ENCODE data around the gene FOXO4.
"Not testable (repeated sequence)": the region's sequence is repeated elsewhere in the genome, so short reads cannot be mapped to it uniquely, and the experiment has no call there.

Gene FOXO4, protein sequence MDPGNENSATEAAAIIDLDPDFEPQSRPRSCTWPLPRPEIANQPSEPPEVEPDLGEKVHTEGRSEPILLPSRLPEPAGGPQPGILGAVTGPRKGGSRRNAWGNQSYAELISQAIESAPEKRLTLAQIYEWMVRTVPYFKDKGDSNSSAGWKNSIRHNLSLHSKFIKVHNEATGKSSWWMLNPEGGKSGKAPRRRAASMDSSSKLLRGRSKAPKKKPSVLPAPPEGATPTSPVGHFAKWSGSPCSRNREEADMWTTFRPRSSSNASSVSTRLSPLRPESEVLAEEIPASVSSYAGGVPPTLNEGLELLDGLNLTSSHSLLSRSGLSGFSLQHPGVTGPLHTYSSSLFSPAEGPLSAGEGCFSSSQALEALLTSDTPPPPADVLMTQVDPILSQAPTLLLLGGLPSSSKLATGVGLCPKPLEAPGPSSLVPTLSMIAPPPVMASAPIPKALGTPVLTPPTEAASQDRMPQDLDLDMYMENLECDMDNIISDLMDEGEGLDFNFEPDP

DNA sequence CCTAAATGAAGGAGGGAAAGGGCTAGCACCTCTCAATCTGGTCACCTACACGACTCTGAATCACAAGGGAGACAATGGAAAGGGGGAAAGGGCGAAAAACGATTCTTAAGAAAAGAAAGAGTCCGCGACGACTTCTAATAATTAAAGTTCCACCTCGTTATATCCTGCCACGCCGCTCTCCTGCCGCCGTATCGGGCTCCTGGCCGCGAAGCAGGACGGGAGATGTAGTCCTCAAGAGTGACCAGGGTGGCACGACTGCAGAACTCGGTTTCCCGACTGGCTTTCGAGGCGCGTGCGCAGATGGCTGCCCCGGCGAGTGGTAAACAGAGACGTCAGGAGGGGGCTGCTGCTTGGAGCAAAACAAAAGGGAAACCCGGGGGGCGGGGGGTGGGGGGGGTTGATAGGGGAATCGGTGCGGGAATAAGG, at the start of gene FOXO4:
Gene FOXO4 (plus strand): TSS at position 297 of the 426 bp plus-strand sequence. CDS start 678 bp downstream, outside the sequence.
- DNase-seq (ENCODE audit: low spot score): peak; percentile 88

- DNase-seq (ENCODE audit: low spot score): not testable (repeated sequence)
Measured at GRCh38 chrX:71047891-71048290, 47.8 kb upstream of the FOXO4 start.

DNA sequence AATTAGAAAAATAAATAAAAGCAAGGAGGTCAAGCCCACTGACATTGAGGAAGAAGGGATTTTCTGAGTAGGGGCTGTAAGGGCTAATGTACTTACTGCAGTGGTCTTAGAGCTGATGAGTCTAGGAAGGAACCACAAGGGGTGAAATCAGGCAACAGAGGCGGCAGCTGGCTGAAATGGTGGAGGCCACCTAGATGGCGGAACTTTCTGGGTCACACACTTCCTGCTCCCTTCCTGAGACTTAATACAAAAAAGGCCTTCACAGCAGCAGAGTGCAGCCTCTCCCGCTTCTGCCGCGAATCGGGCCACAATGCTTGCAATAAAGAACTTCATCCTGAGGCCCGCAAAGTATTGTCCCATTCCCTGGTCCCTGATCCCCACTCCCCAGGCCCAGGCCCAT, 42.9 kb upstream of the FOXO4 start:
- DNase-seq (ENCODE audit: low spot score): no peak

- DNase-seq (ENCODE audit: low spot score): no peak
Measured at GRCh38 chrX:71053217-71053621, 42.4 kb upstream of the FOXO4 start.

DNA sequence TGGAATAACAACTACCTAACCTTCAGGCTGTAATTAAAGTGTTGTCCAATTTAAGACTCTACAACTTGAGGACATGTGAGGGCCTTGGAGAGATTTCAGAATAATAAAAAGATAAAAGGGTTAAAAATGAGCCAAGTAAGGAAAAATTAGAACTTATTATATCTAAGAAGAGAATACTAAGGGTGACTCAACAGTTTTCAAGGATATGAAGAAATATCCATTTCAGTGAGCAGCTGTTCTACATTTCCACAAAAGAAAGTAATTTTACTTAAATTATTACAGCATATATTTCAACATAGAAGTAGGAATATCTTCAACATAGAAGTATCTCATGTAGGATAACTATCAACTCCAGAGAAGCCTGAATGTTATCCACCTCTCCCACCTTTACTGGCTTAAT, 38.8 kb upstream of the FOXO4 start:
- DNase-seq (ENCODE audit: low spot score): no peak

- no peak for DNase-seq (ENCODE audit: low spot score)
Measured at GRCh38 chrX:71057848-71058530, 37.7 kb upstream of the FOXO4 start.

DNA sequence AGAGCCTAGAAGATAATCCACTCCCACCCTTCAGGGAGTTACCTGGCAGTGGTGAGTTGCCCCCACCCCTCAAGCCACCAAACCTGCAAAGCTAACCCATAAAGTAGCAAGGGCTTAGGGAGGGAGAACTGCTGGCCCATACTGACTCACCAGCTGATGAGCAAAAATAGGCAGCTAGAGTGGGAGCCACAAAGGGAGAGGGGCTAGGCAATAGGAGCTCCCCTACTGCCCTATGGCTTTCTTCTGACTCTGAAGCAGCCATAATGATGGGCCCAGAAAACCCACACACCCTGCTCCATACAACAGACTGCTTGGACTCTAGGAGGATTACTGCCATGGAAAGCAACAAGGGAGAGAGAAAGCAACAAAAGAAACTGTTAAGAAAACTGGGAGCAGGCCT, 35.5 kb upstream of the FOXO4 start:
- DNase-seq (ENCODE audit: low spot score): no peak

DNA sequence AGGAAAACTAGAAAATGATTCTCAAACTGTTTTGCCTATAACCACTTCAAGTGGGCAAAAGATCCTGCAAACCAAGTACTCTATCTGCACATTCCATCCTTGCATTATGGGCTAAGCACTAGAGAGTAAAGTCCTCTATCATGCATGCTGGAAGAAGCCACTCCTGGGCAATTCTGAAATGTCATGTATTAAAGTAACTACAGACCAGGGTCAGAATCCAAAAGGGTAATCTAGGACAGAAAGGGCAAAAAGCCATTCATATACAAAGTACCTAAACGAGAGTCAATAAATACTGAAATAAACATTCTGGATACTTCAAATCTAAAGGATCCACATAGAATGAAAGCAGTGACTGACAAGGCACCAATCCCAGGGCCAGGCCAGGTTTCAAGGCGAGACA, 28.6 kb upstream of the FOXO4 start:
- peak; percentile 15 for DNase-seq (ENCODE audit: low spot score)

GRCh38 chrX:71067712-71068043, 28.0 kb upstream of the FOXO4 start:
- DNase-seq (ENCODE audit: low spot score): no peak

GRCh38 chrX:71068044-71068918, 27.4 kb upstream of the FOXO4 start, which contains the start of gene SNX12:
Gene SNX12 (minus strand): TSS chrX:71068334. CDS start chrX:71068306, 28 bp downstream.
- DNase-seq (ENCODE audit: low spot score): peak; percentile 93

- DNase-seq (ENCODE audit: low spot score): no peak
Measured at GRCh38 chrX:71070531-71070930, 25.1 kb upstream of the FOXO4 start.

- no peak for DNase-seq (ENCODE audit: low spot score)
Measured at GRCh38 chrX:71081330-71082123, 14.1 kb upstream of the FOXO4 start.

DNA sequence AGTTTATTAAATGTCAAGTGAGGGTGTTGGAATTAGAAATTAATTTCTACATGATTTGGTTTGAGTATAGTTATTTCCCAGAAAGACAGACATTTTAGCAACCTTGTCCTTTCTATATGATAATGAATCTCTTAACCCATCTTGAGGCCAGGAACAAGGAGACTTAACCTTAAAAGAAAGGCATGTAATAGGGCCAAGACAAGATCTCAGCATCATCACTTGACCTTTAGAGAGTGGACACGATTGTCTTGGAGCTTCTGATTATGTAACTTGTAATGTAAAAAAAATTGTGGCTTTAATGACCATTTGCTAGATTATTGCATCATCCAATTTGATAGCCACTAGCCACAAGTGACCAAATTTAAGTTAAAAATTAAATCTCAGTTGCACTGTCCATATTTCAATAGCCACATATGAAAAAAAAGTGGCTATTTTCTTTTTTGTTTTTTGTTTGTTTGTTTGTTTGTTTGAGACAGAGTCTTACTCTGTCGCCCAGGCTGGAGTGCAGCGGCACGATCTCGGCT, 13.5 kb upstream of the FOXO4 start:
- DNase-seq (ENCODE audit: low spot score): no peak

GRCh38 chrX:71082822-71083221, 12.8 kb upstream of the FOXO4 start:
- no peak for DNase-seq (ENCODE audit: low spot score)

GRCh38 chrX:71085900-71086299, 9.8 kb upstream of the FOXO4 start:
- DNase-seq (ENCODE audit: low spot score): no peak

DNA sequence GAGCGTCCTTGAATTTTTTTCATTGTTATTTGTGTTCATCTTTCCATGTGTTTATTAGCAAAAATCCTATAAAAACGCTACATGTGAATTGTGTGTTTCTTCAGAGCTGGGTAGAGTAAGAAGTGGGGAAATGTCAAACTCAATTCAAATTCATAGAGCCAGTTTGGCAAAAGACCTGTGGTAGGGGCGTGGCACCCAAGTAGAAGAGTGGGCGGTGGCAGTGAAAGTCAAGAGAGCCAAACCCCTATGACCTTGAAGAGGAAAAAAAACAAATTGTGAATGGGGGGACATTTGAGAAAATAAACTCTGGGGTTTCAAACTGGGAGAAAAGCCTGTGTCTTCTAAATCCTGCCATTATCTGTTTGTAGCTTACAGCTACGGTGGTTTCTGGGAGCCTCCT, 4.4 kb upstream of the FOXO4 start:
- no peak for DNase-seq (ENCODE audit: low spot score)

GRCh38 chrX:71095033-71095432, 618 bp upstream of the FOXO4 start:
- DNase-seq (ENCODE audit: low spot score): no peak

GRCh38 chrX:71095981-71096759, 519 bp downstream of the FOXO4 start:
- DNase-seq (ENCODE audit: low spot score): peak; percentile 37

- no peak for DNase-seq (ENCODE audit: low spot score)
Measured at GRCh38 chrX:71096760-71097032, 1.0 kb downstream of the FOXO4 start.

- peak; percentile 31 for DNase-seq (ENCODE audit: low spot score)
Measured at GRCh38 chrX:71098302-71098701, 2.7 kb downstream of the FOXO4 start.

Data from RKO (cell line).